ENCODE results near the gene CCN2.

- TF ChIP-seq, protein P1, sequence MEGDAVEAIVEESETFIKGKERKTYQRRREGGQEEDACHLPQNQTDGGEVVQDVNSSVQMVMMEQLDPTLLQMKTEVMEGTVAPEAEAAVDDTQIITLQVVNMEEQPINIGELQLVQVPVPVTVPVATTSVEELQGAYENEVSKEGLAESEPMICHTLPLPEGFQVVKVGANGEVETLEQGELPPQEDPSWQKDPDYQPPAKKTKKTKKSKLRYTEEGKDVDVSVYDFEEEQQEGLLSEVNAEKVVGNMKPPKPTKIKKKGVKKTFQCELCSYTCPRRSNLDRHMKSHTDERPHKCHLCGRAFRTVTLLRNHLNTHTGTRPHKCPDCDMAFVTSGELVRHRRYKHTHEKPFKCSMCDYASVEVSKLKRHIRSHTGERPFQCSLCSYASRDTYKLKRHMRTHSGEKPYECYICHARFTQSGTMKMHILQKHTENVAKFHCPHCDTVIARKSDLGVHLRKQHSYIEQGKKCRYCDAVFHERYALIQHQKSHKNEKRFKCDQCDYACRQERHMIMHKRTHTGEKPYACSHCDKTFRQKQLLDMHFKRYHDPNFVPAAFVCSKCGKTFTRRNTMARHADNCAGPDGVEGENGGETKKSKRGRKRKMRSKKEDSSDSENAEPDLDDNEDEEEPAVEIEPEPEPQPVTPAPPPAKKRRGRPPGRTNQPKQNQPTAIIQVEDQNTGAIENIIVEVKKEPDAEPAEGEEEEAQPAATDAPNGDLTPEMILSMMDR (IDR thresholded peaks at IDR 0.05), result no peak
- no peak for TF ChIP-seq ZFX (IDR thresholded peaks at IDR 0.05; ENCODE audit: borderline replicate concordance)
Measured at GRCh38 chr6:131948692-131949619, 2.2 kb downstream of the CCN2 start.
